ENCODE measurements around the gene EYS. TPM values are rescaled to one million over a fixed set of nuclear protein-coding genes. Genes with fewer than 3 reads are reported as not detected.
"Not testable (repeated sequence)": the region's sequence is repeated elsewhere in the genome, so short reads cannot be mapped to it uniquely, and the experiment has no call there.

The EYS gene
- total RNA-seq, 2 donors from 2014 or later = 0.20 TPM; not detected in 1

GRCh38 chr6:63999613-64000012, 1707.4 kb downstream of the EYS start:
- no peak for ATAC-seq
- Mint-ChIP-seq H3K27ac (no peak overlapping the region), H3K4me3 (no peak overlapping the region), H3K4me1 (ENCODE audit: low read depth in 2 of 2) (no peaks in the 10 kb centered on the region), H3K9me3 (peaks cover 14% of the 10 kb centered on the region), H3K27me3 (no peaks in the 10 kb centered on the region), H3K36me3 (no peaks in the 10 kb centered on the region)
- no peak for DNase-seq (ENCODE audit: low spot score)

- ATAC-seq (no peak), DNase-seq (ENCODE audit: low spot score) (no peak)
- no peaks in the 10 kb centered on the region for H3K27me3 Mint-ChIP-seq
- H3K27ac Mint-ChIP-seq = no peak overlapping the region
- H3K36me3 Mint-ChIP-seq = no peaks in the 10 kb centered on the region
- H3K4me1 Mint-ChIP-seq (ENCODE audit: low read depth in 2 of 2) = no peaks in the 10 kb centered on the region
- H3K9me3 Mint-ChIP-seq = peaks cover 12% of the 10 kb centered on the region
- no peak overlapping the region for H3K4me3 Mint-ChIP-seq
Measured at GRCh38 chr6:63998991-63999390, 1708.0 kb downstream of the EYS start.

- Mint-ChIP-seq H3K36me3 (no peaks in the 10 kb centered on the region), H3K27ac (no peak overlapping the region), H3K4me3 (no peak overlapping the region), H3K9me3 (peaks cover 8% of the 10 kb centered on the region), H3K4me1 (ENCODE audit: low read depth in 2 of 2) (no peaks in the 10 kb centered on the region), H3K27me3 (no peaks in the 10 kb centered on the region)
- ATAC-seq = no peak
- DNase-seq (ENCODE audit: low spot score) = no peak
Measured at GRCh38 chr6:63997734-63998133, 1709.3 kb downstream of the EYS start.

GRCh38 chr6:63997221-63997620, 1709.8 kb downstream of the EYS start:
- DNase-seq (ENCODE audit: low spot score) (no peak), ATAC-seq (no peak)
- Mint-ChIP-seq H3K27me3 (no peaks in the 10 kb centered on the region), H3K27ac (no peak overlapping the region), H3K4me3 (no peak overlapping the region), H3K4me1 (ENCODE audit: low read depth in 2 of 2) (no peaks in the 10 kb centered on the region), H3K9me3 (peaks cover 8% of the 10 kb centered on the region), H3K36me3 (no peaks in the 10 kb centered on the region)

- no peak overlapping the region for H3K27ac Mint-ChIP-seq
- ATAC-seq = no peak
- no peaks in the 10 kb centered on the region for H3K4me1 Mint-ChIP-seq (ENCODE audit: low read depth in 2 of 2)
- no peaks in the 10 kb centered on the region for H3K36me3 Mint-ChIP-seq
- H3K4me3 Mint-ChIP-seq = no peak overlapping the region
- H3K27me3 Mint-ChIP-seq = no peaks in the 10 kb centered on the region
- peaks cover 10% of the 10 kb centered on the region for H3K9me3 Mint-ChIP-seq
- DNase-seq (ENCODE audit: low spot score) = no peak
Measured at GRCh38 chr6:63985223-63985622, 1721.8 kb downstream of the EYS start.

GRCh38 chr6:63975699-63976098, 1731.3 kb downstream of the EYS start:
- Mint-ChIP-seq H3K27ac (no peak overlapping the region), H3K4me1 (ENCODE audit: low read depth in 2 of 2) (no peaks in the 10 kb centered on the region), H3K9me3 (no peaks in the 10 kb centered on the region), H3K4me3 (no peak overlapping the region), H3K36me3 (no peaks in the 10 kb centered on the region), H3K27me3 (no peaks in the 10 kb centered on the region)
- ATAC-seq (no peak), DNase-seq (ENCODE audit: low spot score) (no peak)

- Mint-ChIP-seq H3K4me3 (no peak overlapping the region), H3K27me3 (no peaks in the 10 kb centered on the region), H3K4me1 (ENCODE audit: low read depth in 2 of 2) (no peaks in the 10 kb centered on the region), H3K36me3 (no peaks in the 10 kb centered on the region), H3K27ac (no peak overlapping the region), H3K9me3 (no peaks in the 10 kb centered on the region)
- ATAC-seq = no peak
- DNase-seq (ENCODE audit: low spot score) = no peak
Measured at GRCh38 chr6:63968650-63969049, 1738.4 kb downstream of the EYS start.

- no peaks in the 10 kb centered on the region for H3K4me1 Mint-ChIP-seq (ENCODE audit: low read depth in 2 of 2)
- H3K27me3 Mint-ChIP-seq = no peaks in the 10 kb centered on the region
- ATAC-seq (no peak), DNase-seq (ENCODE audit: low spot score) (no peak)
- peaks cover 4% of the 10 kb centered on the region for H3K9me3 Mint-ChIP-seq
- no peak overlapping the region for H3K4me3 Mint-ChIP-seq
- H3K36me3 Mint-ChIP-seq = no peaks in the 10 kb centered on the region
- no peak overlapping the region for H3K27ac Mint-ChIP-seq
Measured at GRCh38 chr6:63964366-63964765, 1742.7 kb downstream of the EYS start.

- H3K27me3 Mint-ChIP-seq = no peaks in the 10 kb centered on the region
- no peaks in the 10 kb centered on the region for H3K36me3 Mint-ChIP-seq
- no peaks in the 10 kb centered on the region for H3K4me1 Mint-ChIP-seq (ENCODE audit: low read depth in 2 of 2)
- no peak overlapping the region for H3K4me3 Mint-ChIP-seq
- DNase-seq (ENCODE audit: low spot score) (no peak), ATAC-seq (no peak)
- no peak overlapping the region for H3K27ac Mint-ChIP-seq
- H3K9me3 Mint-ChIP-seq = peaks cover 4% of the 10 kb centered on the region
Measured at GRCh38 chr6:63963769-63964315, 1743.2 kb downstream of the EYS start.

- not testable (repeated sequence) for H3K4me3 Mint-ChIP-seq; H3K9me3 Mint-ChIP-seq; H3K27me3 Mint-ChIP-seq; H3K4me1 Mint-ChIP-seq (ENCODE audit: low read depth in 2 of 2); ATAC-seq; DNase-seq (ENCODE audit: low spot score); H3K36me3 Mint-ChIP-seq; H3K27ac Mint-ChIP-seq
Measured at GRCh38 chr6:63953336-63954021, 1753.5 kb downstream of the EYS start.

GRCh38 chr6:63947792-63948529, 1759.1 kb downstream of the EYS start:
- Mint-ChIP-seq H3K4me1 (ENCODE audit: low read depth in 2 of 2) (no peaks in the 10 kb centered on the region), H3K36me3 (no peaks in the 10 kb centered on the region), H3K4me3 (no peak overlapping the region), H3K27ac (no peak overlapping the region), H3K9me3 (no peaks in the 10 kb centered on the region), H3K27me3 (no peaks in the 10 kb centered on the region)
- ATAC-seq (no peak), DNase-seq (ENCODE audit: low spot score) (no peak)

GRCh38 chr6:63945987-63946386, 1761.0 kb downstream of the EYS start:
- Mint-ChIP-seq H3K9me3 (no peaks in the 10 kb centered on the region), H3K4me1 (ENCODE audit: low read depth in 2 of 2) (no peaks in the 10 kb centered on the region), H3K27ac (no peak overlapping the region), H3K36me3 (no peaks in the 10 kb centered on the region), H3K27me3 (no peaks in the 10 kb centered on the region), H3K4me3 (no peak overlapping the region)
- ATAC-seq (no peak), DNase-seq (ENCODE audit: low spot score) (no peak)

GRCh38 chr6:63943826-63944225, 1763.2 kb downstream of the EYS start:
- ATAC-seq = no peak
- DNase-seq (ENCODE audit: low spot score) = no peak
- H3K4me1 Mint-ChIP-seq (ENCODE audit: low read depth in 2 of 2) = no peaks in the 10 kb centered on the region
- no peak overlapping the region for H3K4me3 Mint-ChIP-seq
- H3K27ac Mint-ChIP-seq = no peak overlapping the region
- no peaks in the 10 kb centered on the region for H3K9me3 Mint-ChIP-seq
- no peaks in the 10 kb centered on the region for H3K36me3 Mint-ChIP-seq
- no peaks in the 10 kb centered on the region for H3K27me3 Mint-ChIP-seq

GRCh38 chr6:63941747-63942470, 1765.1 kb downstream of the EYS start:
- Mint-ChIP-seq H3K4me3 (no peak overlapping the region), H3K27me3 (no peaks in the 10 kb centered on the region), H3K27ac (no peak overlapping the region), H3K9me3 (no peaks in the 10 kb centered on the region), H3K36me3 (no peaks in the 10 kb centered on the region), H3K4me1 (ENCODE audit: low read depth in 2 of 2) (no peaks in the 10 kb centered on the region)
- ATAC-seq (no peak), DNase-seq (ENCODE audit: low spot score) (no peak)
